ENCODE results near the gene WDFY3.

Gene WDFY3

GRCh38 chr4:84912741-84913140, 53.7 kb downstream of the WDFY3 start:
- ChIA-PET POLR2A (ENCODE audit: low non-redundant PET) (no interaction called here), CTCF (interaction anchor here (0.5 to 0.7 kb wide), 3 partner anchors 88 to 1671 kb away, joined by 3 to 4 read pairs (median 3); no protein-coding TSS in a partner anchor)
- no peak overlapping the region for H3K27ac ChIP-seq
- no peak for DNase-seq (ENCODE audit: low spot score)
- no peak for TF ChIP-seq CTCF (conservative IDR thresholded peaks at IDR 0.05; ENCODE audit: low read depth)

GRCh38 chr4:84908876-84909275, 57.6 kb downstream of the WDFY3 start:
- no peak overlapping the region for H3K27ac ChIP-seq
- ChIA-PET CTCF (interaction anchor here (0.7 kb wide), 1 partner anchor 9 kb away, joined by 3 read pairs; no protein-coding TSS in a partner anchor), POLR2A (ENCODE audit: low non-redundant PET) (no interaction called here)

DNA sequence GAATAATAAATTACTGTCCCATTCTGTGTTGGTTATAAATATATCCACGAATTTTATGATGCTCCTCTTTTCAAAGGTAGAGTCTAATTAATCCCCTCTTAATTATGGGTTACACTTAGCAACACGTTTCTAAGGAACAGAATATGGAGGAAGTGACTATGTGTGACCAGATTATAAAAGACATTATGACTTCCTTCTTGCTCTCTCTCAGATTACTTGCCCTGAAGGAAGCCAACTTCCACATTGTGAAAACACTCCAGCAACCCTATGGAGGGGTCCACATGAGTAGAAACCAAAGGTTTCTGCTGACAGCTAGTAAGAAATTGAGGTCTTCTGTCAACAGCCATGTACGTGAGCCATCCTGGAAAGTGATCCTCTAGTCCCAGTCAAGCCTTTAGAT, 59.3 kb downstream of the WDFY3 start:
- no peak for DNase-seq (ENCODE audit: low spot score)
- no peak overlapping the region for H3K27ac ChIP-seq
- CTCF ChIA-PET, result no interaction called here
- POLR2A ChIA-PET (ENCODE audit: low non-redundant PET), result no interaction called here
- TF ChIP-seq CTCF (conservative IDR thresholded peaks at IDR 0.05; ENCODE audit: low read depth), result no peak

More at GRCh38 chr4:84908876-84909275, 57.6 kb downstream of the WDFY3 start:
- DNase-seq (ENCODE audit: low spot score), result no peak
- TF ChIP-seq CTCF (conservative IDR thresholded peaks at IDR 0.05; ENCODE audit: low read depth), result no peak

DNA sequence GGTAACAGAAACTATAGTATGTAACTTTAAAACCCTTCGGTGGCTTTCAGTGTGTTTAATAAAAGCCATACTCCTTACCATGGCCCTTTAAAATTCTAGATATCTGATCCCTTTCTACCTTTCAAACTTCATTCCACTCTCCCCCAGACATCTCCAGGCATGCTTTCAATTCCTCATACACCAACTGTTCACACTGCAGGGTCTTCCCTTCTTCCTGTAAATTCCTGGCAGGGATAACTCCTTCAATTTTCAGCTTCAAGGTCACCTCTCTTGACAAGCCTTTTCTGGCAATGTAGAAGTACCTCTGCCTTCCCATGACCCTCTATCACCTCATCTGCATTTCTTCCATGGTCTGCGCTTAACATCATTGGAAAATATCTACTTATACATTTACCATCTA, 60.8 kb downstream of the WDFY3 start:
- no peak overlapping the region for H3K27ac ChIP-seq
- no peak for TF ChIP-seq CTCF (conservative IDR thresholded peaks at IDR 0.05; ENCODE audit: low read depth)
- no peak for DNase-seq (ENCODE audit: low spot score)
- ChIA-PET CTCF (no interaction called here), POLR2A (ENCODE audit: low non-redundant PET) (no interaction called here)

GRCh38 chr4:84901740-84902281, 64.7 kb downstream of the WDFY3 start:
- TF ChIP-seq CTCF (conservative IDR thresholded peaks at IDR 0.05; ENCODE audit: low read depth), result no peak
- no peak for DNase-seq (ENCODE audit: low spot score)
- H3K27ac ChIP-seq, result no peak overlapping the region
- CTCF ChIA-PET, result no interaction called here
- POLR2A ChIA-PET (ENCODE audit: low non-redundant PET), result no interaction called here

DNA sequence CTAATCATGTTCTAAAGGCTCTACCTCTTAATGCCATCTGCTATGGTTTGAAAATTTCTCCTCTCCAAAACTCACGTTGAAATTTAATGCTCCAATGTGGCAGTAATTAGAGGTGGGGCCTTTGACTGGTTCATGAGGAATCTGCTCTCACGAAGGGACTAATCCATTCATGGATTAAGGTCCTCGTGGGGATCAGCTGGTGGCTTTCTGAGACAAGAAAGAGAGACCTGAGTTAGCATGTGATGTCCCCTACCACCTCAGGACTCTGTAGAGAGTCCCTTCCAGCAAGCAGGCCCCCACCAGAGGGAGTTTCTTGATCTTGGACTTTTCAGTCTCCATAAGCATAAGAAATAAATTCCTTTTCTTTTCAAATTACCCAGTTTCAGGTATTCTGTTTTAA, 65.3 kb downstream of the WDFY3 start:
- no peak overlapping the region for H3K27ac ChIP-seq
- ChIA-PET POLR2A (ENCODE audit: low non-redundant PET) (no interaction called here), CTCF (interaction anchor here (0.5 kb wide), 1 partner anchor 377 kb away, joined by 4 read pairs; no protein-coding TSS in a partner anchor)
- DNase-seq (ENCODE audit: low spot score), result no peak
- TF ChIP-seq CTCF (conservative IDR thresholded peaks at IDR 0.05; ENCODE audit: low read depth), result no peak

Data from RWPE1 (cell line).